ENCODE measurements around the gene MVK.

The MVK gene

DNA sequence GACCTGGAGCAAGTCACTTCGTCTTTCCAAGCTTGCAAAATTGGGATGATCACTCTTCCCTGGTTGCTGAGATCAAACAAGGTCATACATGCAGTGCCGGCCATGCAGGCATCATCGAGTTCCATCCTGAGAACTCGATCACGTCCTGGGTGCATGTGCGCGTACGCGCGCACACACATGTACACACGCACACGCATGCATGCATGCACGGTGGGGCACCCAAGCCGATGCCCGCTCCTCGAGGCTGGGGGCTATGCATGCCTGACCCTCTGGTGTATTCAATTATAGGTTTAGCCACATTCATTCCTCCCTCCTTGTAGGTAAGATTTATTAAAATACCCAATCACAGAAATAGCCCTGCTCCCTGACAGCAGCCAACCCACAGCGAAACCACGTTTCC lies 26.3 kb upstream of the MVK start:
- DNase-seq: no peak

DNA sequence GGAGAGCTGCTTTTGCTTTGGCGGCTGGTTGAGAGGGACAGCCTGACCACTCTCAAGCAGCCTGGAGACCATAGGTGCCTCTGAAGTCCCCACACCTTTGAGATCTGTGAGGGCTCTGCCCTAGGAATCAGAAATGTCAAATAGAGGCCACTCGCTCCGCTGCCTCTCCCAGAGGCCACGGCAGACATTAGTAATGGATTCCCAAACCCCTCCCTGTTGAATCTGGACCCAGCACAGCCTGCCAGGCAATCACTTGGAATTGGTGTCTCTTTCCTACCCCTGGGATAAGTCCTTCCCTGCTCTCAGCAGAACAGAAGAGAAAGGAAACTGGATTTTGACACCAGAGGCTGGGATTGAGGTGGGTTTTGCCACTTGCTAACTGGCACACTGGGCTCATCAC lies 25.3 kb upstream of the MVK start:
- no peak for DNase-seq

DNA sequence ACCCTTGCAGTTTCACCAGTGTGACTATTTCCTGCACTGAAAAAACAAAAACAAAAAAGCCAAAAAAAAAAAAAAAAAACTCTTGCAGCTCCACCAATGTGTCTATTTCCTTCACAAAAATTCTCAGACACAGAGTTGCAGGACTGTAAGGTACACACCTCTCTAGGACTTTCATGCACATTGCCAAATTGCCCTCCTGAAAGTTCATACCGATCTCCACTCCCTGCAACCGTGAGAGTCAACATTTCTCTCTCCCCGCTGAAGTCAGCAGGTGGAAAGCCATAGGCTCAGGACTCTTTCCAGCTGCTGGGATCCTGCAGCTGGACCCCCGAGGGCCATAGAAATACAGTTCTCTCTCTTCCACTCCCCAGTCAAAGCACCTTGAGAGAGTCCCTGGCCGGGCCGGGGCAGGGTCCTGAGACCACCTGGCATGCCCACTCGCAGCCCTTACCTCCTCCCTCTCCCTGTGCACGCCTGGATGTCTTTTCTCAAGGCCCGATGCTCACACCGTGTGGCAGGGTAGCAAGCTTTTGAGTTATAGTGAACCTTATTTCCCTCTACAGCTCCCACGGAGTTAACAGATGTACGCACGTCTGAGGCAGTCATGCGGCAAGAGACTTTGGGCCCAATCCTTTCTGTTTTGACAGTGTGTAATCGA lies 23.9 kb upstream of the MVK start:
- DNase-seq: no peak

DNA sequence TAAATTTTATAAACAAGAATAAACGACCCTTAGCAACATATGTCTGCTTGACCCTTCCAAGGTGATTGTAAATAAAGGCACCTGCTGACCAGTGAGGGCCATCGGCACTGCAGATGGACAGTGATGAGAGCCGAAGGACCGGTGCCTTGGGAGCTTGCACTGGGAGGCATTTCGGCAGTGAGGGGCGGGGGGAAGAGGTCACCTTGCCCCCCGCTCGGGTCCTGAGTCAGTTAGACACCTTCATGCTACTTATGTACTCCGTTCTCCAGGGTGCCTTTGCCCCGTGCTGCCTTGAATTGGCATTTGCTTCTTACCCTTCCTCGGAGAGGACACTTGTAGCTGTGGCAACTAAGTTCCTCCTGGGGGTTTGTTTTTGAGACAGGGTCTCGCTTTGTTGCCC lies 23.3 kb upstream of the MVK start:
- DNase-seq: no peak

DNA sequence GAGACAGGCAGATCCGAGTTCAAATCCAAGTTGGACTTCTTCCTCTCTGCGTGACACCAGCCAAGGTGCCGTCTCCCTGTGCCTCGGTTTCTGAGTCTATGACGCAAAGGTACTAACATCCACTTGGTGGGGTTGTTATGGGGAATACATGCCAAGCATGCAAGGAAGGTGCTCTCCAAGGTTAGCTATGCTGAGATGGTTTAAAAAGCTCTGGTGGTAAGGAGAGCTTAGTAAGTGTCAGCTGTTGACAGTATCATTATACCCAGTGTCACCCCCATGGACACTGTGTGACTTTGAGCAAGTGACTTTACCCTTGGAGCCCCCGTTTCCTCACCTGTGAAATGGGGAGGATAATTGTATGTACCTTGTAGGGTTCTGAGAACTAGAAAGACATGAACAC lies 22.5 kb upstream of the MVK start:
- DNase-seq: no peak

DNA sequence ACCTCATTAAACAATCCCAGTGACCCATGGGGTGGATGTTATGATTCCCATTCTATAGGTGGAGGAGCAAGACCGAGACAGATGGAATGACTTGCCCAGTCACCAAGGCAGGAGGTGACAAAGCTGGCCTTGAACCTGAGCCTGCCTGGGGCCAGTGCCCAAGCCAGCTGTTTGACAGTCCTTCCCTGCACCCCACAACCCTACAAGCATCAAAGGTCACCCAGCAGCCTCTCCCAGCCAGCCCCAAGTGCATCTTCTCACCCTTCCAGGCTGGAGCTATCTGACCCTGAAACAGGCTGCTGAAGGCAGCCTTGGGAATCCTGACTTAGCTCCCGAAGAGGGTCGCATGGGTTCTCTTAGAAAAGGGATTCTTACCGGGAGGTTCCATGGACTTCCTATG lies 20.6 kb upstream of the MVK start:
- no peak for DNase-seq

DNA sequence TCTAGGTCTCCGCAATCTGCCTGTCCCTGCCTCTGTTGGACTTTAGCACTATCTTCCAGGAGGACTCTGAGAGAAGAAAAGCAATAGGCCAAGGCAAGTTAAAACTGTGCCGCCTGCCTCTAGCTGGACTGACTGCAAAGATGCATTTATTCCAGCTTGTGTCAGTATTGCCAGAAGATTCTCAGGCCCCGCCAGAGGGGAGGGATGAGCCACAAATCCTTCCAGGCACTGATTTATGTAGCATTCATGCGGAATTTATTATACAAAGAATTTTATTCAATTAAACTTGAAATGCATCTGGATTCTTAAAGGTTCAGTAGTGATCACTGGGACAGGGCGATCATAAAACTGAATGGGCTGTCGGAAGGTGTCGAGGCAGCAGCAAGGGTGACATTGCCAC lies 20.1 kb upstream of the MVK start:
- DNase-seq: no peak

DNA sequence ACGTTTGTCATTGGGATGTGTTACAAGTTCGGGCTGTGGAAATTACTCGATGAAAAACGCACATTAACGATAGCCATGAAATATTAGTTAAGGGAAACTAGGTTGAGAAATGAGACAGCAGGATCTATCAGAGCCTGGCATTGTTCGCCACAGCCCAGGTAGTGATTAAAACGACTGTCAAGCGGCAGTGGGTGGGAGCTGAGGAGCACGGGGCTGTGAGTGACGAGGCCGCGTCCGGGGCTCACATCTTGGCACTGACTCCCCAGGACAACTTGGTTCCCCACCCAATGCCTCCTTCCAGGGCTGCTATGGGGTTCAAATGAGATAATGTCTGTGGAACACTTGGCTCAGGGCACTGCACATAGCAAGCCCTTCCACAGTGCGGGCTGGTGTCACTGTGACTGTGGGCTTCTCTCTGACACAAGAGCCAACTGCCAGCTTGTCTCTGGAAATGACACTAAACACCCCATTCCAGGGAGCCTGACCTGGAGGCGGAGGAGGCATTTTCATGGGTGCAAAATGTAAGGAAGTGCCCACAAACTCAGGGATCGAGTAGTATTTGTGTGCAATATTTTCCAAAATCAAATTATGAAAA lies 19.6 kb upstream of the MVK start:
- no peak for DNase-seq

DNA sequence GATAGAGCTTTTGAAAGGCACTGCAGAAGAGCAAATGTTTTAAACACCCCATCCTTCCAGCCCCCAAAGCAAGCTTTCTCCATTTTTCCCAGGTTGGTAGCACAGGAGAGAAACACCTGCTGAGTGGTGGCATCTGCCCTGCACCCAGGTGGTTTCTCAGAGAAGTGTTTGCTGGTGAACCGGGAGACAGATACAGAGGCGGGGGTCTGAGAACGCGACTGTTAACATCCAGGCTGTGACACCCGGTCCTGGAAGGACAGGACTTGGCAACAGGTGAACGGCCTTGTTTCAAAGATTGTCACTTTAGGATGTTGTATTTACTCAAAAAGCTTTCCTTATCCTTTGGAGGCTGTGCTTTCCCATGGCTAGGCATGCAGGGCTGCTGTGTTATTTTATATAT lies 18.8 kb upstream of the MVK start:
- no peak for DNase-seq

DNA sequence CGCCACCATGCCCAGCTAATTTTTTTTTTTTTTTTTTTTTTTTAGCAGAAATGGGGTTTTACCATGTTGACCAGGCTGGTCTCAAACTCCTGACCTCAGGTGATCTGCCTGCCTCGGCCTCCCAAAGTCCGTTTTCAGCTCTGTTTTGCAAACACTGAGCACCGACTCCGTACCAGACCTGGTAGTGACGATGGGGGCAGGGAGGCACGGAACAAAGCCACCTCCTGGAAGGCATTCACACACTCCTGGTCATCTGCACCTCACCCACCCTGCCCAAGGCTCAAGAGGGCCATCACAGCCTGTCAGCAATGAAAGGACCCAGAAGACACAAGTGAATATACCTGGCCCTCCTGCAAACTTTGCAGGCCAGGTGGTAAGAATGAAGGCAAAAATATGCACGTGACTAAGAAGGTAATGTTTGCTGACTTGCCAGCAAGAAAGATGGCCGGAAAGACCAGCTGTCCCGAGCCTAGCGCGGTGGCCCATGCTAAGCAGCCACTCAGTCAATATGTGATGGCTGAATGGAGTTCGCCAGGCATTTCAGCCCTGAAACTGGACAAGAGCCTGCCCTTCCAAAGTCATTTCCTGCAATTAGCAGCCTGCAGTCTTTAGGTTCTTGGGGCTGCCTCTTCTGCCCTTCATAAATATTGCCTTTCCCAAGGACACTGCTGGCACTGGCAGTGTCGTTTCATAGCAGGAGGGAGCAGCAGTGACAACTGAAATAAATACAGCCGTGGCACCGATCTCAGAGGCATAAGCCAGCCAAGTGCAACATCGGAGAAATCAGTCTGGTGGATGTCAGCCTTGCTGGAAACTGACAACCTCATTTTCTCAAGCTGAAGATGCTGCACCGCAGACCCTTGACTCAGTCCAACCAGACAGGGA lies 17.9 kb upstream of the MVK start:
- no peak for DNase-seq

DNA sequence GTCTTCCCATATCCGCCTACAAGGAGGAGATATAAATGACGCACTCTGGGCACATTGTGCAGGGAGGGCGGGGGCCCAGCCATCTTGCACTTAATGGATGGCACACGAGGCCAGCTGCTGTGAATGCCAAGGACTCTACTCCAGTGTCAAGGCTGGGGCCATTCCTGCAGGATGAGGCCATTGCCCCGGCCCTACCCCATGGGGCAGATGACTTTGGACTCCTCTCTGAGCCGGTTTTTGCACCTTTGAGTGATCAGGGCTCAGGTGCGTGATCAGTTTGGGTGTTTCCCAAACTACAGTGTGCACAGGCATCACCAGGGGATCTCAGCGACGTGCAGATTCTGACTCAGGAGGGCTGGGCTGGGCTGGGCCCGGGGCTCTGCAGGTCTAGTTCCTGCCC lies 16.4 kb upstream of the MVK start:
- DNase-seq: no peak

DNA sequence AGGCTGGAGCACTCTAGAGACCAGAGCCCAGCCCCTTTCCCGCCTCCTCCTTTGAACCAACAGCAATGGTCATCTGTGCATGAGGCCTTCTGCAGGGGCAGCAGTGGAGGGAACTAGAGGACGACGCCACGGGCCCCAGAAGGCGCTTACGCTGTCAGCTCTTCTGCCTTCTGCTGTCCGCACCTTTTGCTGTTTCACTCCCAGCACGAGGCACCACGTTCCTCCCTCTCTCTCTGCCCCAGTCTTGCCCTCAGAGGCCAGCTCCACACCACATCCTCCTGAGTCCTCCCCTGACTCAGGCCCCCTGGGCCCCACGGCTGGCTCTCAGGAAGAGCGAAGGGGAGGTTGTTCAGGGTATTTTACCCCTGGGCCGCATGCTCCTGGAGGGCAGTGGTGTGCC lies 15.8 kb upstream of the MVK start:
- DNase-seq: no peak

DNA sequence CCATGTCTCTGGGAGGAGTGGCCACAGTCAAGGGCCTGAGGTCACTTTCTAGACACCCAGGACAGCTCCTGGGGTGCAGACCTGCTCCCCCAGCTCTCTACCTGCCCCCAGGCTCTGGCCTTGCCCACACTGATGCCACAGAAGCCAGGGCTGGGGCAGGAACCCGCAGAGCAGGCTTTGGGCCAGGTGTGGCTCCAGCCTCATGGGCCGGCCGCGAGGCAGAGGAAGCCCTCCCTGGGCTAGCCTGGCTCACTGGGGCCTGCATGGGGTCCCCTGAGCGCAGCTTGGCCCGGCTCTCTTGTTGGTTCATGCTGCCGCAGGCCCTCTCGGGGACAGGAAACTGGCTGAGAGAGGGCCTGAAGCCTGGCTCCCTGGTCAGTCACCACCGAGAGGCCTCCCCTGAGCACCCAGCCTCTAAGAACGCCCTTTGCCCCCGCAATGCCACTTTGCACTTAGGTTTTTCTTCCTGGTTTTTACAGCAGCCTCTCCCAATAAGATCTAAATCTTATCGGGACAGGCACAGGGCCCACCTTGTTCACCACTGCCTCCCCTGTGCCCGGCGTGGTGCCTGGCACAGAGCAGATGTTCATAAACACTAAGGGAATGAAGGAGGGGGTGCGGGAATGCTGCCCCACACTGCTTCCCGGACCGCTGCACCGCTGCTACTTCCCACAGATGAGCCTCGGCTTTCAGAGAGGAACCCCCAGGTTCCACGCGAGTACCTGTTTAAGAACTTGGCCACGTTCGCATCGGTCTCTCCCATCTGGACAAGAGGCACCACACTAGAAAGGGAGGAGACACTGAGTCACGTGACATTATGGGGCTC lies 15.0 kb upstream of the MVK start:
- DNase-seq: no peak

DNA sequence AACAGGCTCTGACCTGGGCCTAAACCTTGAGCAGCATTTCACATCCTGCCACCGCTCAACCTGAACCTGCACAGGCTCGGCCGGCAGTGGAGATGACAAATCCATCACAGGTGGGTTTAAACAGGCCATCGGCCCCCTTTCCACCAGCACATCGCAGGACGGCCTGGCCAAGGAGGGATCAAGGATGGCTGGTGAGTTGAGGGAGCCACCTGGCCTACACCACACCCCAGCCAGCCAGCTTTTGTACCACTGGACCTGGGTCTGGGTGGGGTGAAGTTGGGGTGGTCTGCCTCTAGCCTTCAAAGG lies 14.4 kb upstream of the MVK start:
- no peak for DNase-seq

DNA sequence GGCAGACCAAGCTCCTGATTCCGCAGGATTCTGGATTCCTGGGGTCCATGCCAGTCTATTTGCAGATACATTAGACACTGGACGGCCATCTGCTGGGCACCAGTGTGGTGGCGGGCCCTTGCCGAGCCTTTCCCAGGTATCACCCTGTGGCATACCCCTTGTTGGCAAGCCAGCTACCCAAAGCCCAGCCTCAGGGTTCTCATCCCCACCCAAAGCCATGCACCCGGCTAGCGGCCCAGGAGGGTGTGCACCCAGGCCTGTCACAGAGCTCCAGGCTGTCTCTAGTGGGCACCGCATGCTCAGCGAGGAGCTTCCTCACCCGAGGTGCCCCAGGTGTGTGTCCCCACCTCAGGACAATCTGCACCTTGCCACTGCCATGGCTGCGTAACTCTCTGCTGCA lies 14.0 kb upstream of the MVK start:
- DNase-seq: no peak

DNA sequence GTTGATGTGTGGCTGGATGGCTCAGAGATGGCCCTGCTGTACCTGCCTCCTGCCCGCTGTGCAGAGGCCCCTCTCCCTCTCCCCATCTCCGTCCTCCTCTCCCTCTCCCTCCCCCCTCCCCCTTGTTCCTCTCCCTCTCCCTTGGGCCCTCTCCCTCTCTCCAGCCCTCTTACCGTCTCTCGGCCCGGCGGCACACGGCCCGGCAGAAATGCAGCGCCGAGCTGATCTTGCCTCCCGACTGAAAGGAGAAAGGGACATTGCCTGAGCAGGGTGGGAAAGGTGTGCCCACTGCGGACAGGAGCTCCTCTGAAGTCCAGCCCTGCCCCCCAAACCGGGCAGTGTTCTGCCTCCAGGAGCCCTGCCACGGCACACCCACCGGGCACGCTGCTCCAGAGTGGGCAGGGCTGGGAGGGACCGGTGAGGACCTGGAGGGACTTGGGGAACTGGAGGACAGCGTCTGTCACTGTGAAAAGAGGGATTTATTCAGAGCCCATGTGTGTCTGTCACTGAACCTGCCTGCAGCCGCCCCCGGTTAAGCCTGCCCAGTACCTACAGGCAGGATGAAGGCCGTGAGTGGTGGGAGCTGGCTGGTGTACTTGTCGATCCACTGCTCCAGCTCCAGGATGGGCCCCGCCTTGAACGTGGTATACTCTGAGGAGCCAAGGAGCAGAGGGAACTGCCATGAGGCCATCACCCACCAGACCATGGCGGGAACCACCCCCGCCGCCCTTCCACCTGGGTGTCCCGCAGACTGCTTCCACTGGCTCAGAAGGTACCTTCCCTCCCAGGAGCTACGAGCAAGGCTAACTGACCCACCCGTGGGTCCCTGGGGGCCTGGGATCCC lies 12.5 kb upstream of the MVK start:
- no peak for DNase-seq

DNA sequence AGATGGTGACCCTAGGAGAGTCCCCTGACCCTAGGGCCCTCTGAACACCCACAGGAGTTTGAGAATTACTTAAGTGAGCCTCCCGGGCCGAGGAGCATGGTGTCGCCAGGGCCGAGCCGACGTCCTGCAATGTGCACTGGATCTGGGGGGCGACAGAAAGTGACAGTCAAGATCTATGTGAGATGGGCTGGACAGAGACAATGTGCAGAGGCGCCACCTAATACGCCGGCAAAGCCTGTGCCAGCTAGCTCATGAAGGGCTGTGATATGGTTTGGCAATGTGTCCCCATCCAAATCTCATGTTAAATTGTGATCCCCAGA lies 11.9 kb upstream of the MVK start:
- DNase-seq: no peak

DNA sequence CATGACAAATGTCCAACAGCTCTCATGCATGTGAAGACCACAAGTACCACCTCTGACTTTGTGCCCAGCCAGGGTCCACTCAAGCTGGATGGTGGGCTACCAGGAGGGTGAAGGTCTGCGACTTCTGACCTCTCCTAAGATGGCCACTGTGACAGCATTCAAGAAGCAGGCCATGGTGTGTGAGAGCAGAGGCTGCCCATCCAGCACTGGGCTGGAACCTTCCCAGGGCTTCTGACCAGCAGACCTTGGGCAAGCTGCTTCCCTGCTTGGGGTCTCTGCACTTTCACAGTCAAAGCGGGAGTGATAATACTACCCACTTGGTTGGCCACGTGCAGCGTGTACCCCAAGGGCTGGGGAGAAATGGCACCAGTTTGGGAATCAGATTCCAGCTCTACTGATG lies 10.7 kb upstream of the MVK start:
- DNase-seq: no peak

DNA sequence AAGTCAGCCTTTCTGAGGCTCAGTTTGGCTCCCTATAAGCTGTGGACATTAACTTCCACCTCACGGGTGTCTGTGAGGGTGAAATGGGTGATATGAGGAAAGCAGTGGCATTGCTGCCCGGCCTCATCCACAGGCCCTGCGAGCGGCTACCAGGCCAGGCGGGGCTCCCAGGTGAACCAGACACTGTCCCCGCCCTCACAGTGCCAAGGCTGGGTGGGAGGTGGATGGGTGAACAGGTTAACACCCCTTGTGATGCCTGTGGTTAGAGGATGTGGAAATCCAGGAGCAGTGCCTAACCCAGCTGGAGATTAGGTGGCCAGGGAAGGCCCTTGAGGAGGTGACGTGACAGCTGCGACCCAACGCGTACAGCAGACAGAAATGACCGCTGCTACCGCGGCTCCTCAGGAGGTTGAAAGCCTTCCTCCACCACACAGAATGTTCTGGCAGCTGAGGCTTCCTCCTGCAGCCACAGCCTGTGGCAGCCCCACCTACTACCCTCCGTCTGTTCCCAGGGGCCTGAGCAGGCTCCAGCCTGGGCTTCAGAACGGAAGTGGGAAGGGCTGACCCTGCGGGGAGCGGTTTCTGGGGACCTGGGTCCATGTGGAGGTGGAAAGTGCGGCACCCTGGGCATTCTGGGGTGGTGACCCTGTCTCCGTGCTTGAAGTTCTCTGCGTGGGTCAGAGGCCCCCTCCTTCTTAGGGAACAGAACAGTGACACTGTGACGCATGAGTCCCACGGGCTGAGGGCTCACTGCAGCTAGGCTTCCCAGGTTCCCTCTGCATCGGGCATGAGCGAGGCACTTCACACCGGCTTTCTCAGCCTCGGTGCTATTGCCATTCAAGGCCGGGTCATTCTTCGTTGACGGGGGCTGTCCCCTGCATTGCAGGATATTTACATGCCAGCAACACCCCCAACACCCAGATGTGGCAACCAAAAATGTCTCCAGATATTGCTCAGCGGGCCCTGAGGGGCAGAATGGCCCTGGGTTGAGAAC lies 10.0 kb upstream of the MVK start:
- no peak for DNase-seq

DNA sequence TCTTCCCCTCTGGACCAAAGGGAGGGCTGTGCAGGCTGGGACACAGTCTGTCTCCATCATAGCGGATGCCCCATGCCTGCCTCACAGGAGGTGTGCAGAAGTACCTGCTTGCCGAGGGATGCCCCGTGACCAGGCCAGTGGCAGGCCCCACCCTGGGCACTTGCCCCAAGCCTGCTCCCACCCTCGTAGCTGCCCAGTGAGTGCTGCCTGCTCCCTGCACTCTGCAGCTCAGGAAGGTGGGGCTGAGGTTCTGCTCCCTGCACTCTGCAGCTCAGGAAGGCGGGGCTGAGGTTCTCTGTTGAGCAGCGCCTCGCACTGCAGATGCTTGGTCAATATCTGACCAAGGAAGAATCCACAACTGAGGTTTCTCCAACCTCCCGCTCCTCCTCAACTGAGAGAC lies 7.2 kb upstream of the MVK start:
- no peak for DNase-seq

DNA sequence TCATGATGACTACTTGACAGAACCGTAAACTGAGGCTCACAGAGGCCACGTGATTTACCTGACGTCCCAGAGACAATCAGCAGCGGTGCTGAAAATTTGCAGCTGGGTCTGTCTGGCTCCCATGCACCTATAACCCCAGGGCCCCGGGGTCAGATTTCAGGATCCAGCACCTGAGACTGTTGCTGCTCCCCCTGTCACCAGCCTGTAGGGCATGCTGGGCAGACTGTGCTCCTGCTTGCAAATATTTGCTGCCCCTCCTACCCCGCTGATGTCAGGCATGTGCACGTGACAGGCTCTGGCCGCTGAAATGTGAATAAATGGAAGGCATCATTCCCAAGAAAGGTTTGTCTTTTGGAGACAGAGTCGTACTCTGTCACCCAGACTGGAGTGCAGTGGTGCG lies 6.3 kb upstream of the MVK start:
- DNase-seq: no peak

DNA sequence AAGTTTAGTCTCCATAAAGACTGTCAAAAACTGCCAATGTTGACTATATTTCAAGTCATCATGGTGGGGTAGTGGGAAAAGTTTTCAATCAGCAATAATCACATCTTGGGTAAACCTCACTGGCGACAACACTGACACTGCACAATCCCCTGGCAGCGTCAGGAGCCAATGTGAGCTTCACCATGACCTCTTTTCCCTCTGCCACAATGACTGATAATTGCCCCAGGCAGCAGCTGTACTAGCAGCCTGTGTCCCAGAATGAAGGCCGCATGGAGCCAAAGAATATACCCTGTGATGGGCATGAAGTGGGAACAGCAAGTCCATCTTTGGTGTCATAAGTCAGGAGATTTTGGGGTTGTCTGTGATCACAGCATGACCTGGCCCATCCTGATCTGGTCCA lies 5.6 kb upstream of the MVK start:
- no peak for DNase-seq

Measured in stimulated activated CD4-positive, alpha-beta T cell treated with anti-CD3 and anti-CD28 coated beads, Interleukin-4, amount 100 ng/mL, for 1 hour (primary cell).